Keratinocyte (primary cell): ENCODE data around the gene CCSER1.

ENCODE experiments used
- EZH2 ChIP-seq: IDR thresholded peaks from one replicate; pipeline ENCODE4 v1.6.1; 2012; ENCODE audit warnings: inconsistent platforms, mild to moderate bottlenecking, low read length, moderate library complexity
- TF ChIP-seq, protein P1 (sequence below), 3 experiments: IDR thresholded peaks in 1 of 3; conservative IDR thresholded peaks in 1 of 3; optimal IDR thresholded peaks in 1 of 3; 2 replicates in 2 of 3; 3 replicates in 1 of 3; pipeline versions ENCODE3 to v1.5.1; 2011; ENCODE audit warnings: low read length in 3 of 3, mild to moderate bottlenecking in 3 of 3, moderate library complexity in 2 of 3, control low read depth in 1 of 3, inconsistent platforms in 1 of 3; ENCODE audit not compliant: insufficient read depth in 2 of 3; ENCODE audit errors: extremely low read depth in 1 of 3

DNA sequence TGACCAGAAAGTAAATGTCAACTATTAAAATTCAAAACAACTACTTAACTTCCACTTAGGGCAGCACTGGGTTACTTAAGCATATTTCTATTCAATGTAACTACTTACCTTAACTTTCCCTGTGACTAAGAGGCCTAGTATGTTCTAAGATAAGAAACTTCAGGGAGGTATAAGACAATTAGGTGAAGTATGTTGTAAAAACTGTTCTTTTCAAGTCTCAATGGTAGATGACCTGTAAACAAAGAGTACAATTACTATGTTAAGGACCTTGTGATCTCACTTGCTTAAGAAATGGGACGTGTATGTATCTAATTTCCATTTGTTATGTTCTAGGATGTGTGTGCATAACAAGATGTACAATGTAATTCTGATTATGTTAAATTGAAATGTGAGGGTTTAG lies 960.5 kb downstream of the CCSER1 start:
- TF ChIP-seq, protein P1, sequence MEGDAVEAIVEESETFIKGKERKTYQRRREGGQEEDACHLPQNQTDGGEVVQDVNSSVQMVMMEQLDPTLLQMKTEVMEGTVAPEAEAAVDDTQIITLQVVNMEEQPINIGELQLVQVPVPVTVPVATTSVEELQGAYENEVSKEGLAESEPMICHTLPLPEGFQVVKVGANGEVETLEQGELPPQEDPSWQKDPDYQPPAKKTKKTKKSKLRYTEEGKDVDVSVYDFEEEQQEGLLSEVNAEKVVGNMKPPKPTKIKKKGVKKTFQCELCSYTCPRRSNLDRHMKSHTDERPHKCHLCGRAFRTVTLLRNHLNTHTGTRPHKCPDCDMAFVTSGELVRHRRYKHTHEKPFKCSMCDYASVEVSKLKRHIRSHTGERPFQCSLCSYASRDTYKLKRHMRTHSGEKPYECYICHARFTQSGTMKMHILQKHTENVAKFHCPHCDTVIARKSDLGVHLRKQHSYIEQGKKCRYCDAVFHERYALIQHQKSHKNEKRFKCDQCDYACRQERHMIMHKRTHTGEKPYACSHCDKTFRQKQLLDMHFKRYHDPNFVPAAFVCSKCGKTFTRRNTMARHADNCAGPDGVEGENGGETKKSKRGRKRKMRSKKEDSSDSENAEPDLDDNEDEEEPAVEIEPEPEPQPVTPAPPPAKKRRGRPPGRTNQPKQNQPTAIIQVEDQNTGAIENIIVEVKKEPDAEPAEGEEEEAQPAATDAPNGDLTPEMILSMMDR (optimal IDR thresholded peaks at IDR 0.05 in 1 of 3, IDR thresholded peaks at IDR 0.05 in 1 of 3, conservative IDR thresholded peaks at IDR 0.05 in 1 of 3; ENCODE audit: extremely low read depth in 1 of 3, insufficient read depth in 2 of 3, low read length in 3 of 3), result no peak
- no peak for TF ChIP-seq EZH2
